Urothelium cell line (cell line): ENCODE measurements around the gene LRRC49.
"Not testable (repeated sequence)": the region's sequence is repeated elsewhere in the genome, so short reads cannot be mapped to it uniquely, and the experiment has no call there.

Source experiments
- DNase-seq: peaks from one replicate; pipeline ENCODE4 v3.0.0; 2011; ENCODE audit warnings: low spot score, mixed read lengths
- FAIRE-seq: peaks from 2 replicates; lab custom pipeline; 2011; peaks lifted over from hg19 to GRCh38; lab: Jason Lieb, UNC

LRRC49 gene

GRCh38 chr15:70892002-70892911, at the start of gene LRRC49, which contains the start of gene THAP10:
Gene LRRC49, plus strand, starts transcription at chr15:70892826. Its CDS starts 69 bp downstream, at chr15:70892895.
Gene THAP10, minus strand, starts transcription at chr15:70892433. Its CDS starts 161 bp downstream, at chr15:70892272.
- DNase-seq (peak; percentile 93), FAIRE-seq (peak; percentile 98)

GRCh38 chr15:70845602-70846360, 46.8 kb upstream of the LRRC49 start:
- FAIRE-seq, result no peak
- no peak for DNase-seq

- DNase-seq, result no peak
- FAIRE-seq, result peak; percentile 59
Observed at GRCh38 chr15:70851889-70852288, 40.7 kb upstream of the LRRC49 start.

GRCh38 chr15:70852501-70853317, 39.9 kb upstream of the LRRC49 start:
- DNase-seq, result no peak
- FAIRE-seq, result no peak

- DNase-seq (peak; percentile 56), FAIRE-seq (peak; percentile 52)
Observed at GRCh38 chr15:70853318-70853972, 39.2 kb upstream of the LRRC49 start.

GRCh38 chr15:70853973-70854665, 38.5 kb upstream of the LRRC49 start, which contains the start of gene LARP6:
Gene LARP6, minus strand, starts transcription at chr15:70854157. Its CDS starts 69 bp downstream, at chr15:70854088.
- peak; percentile 77 for FAIRE-seq
- peak; percentile 90 for DNase-seq

- no peak for FAIRE-seq
- DNase-seq, result peak; percentile 36
Observed at GRCh38 chr15:70854666-70854976, 38.0 kb upstream of the LRRC49 start.

- FAIRE-seq (no peak), DNase-seq (no peak)
Observed at GRCh38 chr15:70855764-70856163, 36.9 kb upstream of the LRRC49 start.

GRCh38 chr15:70856177-70856883, 36.3 kb upstream of the LRRC49 start:
- DNase-seq (no peak), FAIRE-seq (peak; percentile 9)

GRCh38 chr15:70856884-70857561, 35.6 kb upstream of the LRRC49 start:
- peak; percentile 59 for FAIRE-seq

GRCh38 chr15:70857562-70858285, 34.9 kb upstream of the LRRC49 start:
- DNase-seq, result no peak
- FAIRE-seq, result no peak

More at GRCh38 chr15:70856884-70857561, 35.6 kb upstream of the LRRC49 start:
- peak; percentile 80 for DNase-seq

- DNase-seq, FAIRE-seq: not testable (repeated sequence)
Observed at GRCh38 chr15:70858614-70859321, 33.9 kb upstream of the LRRC49 start.

- no peak for FAIRE-seq
- no peak for DNase-seq
Observed at GRCh38 chr15:70859322-70859908, 33.2 kb upstream of the LRRC49 start.

GRCh38 chr15:70859998-70860397, 32.6 kb upstream of the LRRC49 start:
- FAIRE-seq (no peak), DNase-seq (no peak)

GRCh38 chr15:70863450-70864218, 29.0 kb upstream of the LRRC49 start:
- peak; percentile 94 for DNase-seq
- FAIRE-seq, result peak; percentile 50
